Caco-2 (cell line): Measurements from ENCODE around the gene SLC18A2. TPM values are rescaled to one million over a fixed set of nuclear protein-coding genes. Genes with fewer than 3 reads are reported as not detected.

Experiments
- BruUV-seq: library from RNA; stranded (reverse); fragments of 400-500 nt; replicated peaks from 2 replicates; lab custom pipeline; 2021; lab: Mats Ljungman, UMichigan
- CTCF ChIA-PET: fragments of 300-600 bp; sonication (Branson Sonifier 250); formaldehyde crosslinking; loops from one replicate; lab custom pipeline; 2022; ENCODE audit warnings: antibody characterized with exemption; lab: Charles Lee
- POLR2A ChIA-PET: fragments of 300-600 bp; sonication (Branson Sonifier 250); formaldehyde crosslinking; loops from one replicate; lab custom pipeline; 2022; ENCODE audit warnings: antibody characterized with exemption; lab: Charles Lee
- DNase-seq, 2 experiments: peaks; one replicate each; pipeline versions ENCODE4 v3.0.0 to v3.0.0-alpha.2; 2020 to 2022
- H3K27me3 ChIP-seq: replicated peaks from 2 replicates; pipeline ENCODE4 v1.6.0; 2011; ENCODE audit warnings: low read length; ENCODE audit not compliant: control insufficient read depth, insufficient read depth
- H3K36me3 ChIP-seq: 2 replicates; pipeline ENCODE4 v1.5.1; 2011; ENCODE audit warnings: low read length; ENCODE audit not compliant: control insufficient read depth, insufficient read depth
- H3K4me1 ChIP-seq: fragments of 250-450 bp; sonication (Bioruptor Pico); 2 replicates; pipeline ENCODE4 v1.5.1; 2020; ENCODE audit warnings: mild to moderate bottlenecking
- H3K4me3 ChIP-seq: 2 replicates; pipeline ENCODE4 v1.5.1; 2011; ENCODE audit warnings: low read depth, mild to moderate bottlenecking, control low read depth, low read length
- H3K9me3 ChIP-seq: fragments of 250-450 bp; sonication (Bioruptor Pico); 2 replicates; pipeline ENCODE4 v1.5.1; 2020; ENCODE audit warnings: mild to moderate bottlenecking, moderate library complexity
- H3K27ac Mint-ChIP-seq: one replicate; pipeline ENCODE4 v1.8.0; 2022; ENCODE audit warnings: mixed read lengths; ENCODE audit not compliant: unreplicated experiment
- H3K27me3 Mint-ChIP-seq: one replicate; pipeline ENCODE4 v1.8.0; 2022; ENCODE audit warnings: mixed read lengths; ENCODE audit not compliant: insufficient read depth, unreplicated experiment
- H3K36me3 Mint-ChIP-seq: one replicate; pipeline ENCODE4 v1.8.0; 2022; ENCODE audit warnings: mild to moderate bottlenecking, mixed read lengths; ENCODE audit not compliant: insufficient read depth, unreplicated experiment
- H3K4me1 Mint-ChIP-seq: one replicate; pipeline ENCODE4 v1.8.0; 2022; ENCODE audit warnings: low read depth, mixed read lengths; ENCODE audit not compliant: unreplicated experiment
- H3K4me3 Mint-ChIP-seq: one replicate; pipeline ENCODE4 v1.8.0; 2022; ENCODE audit warnings: mild to moderate bottlenecking, moderate library complexity, mixed read lengths; ENCODE audit not compliant: unreplicated experiment
- H3K9me3 Mint-ChIP-seq: one replicate; pipeline ENCODE4 v1.8.0; 2022; ENCODE audit warnings: mixed read lengths; ENCODE audit not compliant: unreplicated experiment
- intact Hi-C: fragments of 100-400 bp; cut with micrococcal nuclease; formaldehyde crosslinking; loops from one replicate; pipeline ENCODE4 v1.10.0; 2022; ENCODE audit not compliant: unreplicated experiment
- total RNA-seq: library from RNA; stranded (reverse); gene quantifications from 2 replicates; pipeline ENCODE4 v1.2.3, GENCODE V29; 2022
- TF ChIP-seq, protein P1 (sequence below), 2 experiments: fragments of 200-600 bp in 1 of 2; IDR thresholded peaks; 1 replicate in 1 of 2; 2 replicates in 1 of 2; pipeline versions ENCODE4 v1.5.1 to v1.8.0; 2011 to 2022; ENCODE audit warnings: antibody characterized with exemption in 1 of 2, control low read depth in 1 of 2, inconsistent platforms in 1 of 2, low read depth in 1 of 2, low read length in 1 of 2, mild to moderate bottlenecking in 1 of 2, moderate library complexity in 1 of 2; ENCODE audit not compliant: insufficient read depth in 1 of 2, severe bottlenecking in 1 of 2, unreplicated experiment in 1 of 2

Gene SLC18A2
- total RNA-seq, 1 experiment from 2014 or later, result not detected

DNA sequence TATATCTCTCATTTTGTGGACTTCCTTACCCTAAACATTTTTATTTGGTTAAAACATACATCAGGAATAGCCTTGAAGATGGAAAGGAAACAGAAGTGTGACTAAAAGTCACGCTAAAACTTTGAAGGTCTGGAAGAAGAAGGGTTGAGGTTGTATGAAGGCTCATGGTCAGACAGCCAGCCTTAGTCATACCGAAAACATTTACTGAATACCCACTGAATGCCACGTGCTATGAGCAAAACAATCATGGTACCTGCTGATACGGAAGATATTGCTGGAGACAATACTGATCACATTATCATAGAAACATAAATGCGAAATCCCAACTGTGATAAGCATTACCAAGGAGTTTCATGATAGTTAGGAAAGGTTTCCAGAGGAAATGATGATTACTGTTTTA lies 70.3 kb downstream of the SLC18A2 start:
- no peak for DNase-seq
- H3K36me3 ChIP-seq, result no peaks in the 10 kb centered on the region; the same call in 1 of the 2 replicates
- no peaks in the 10 kb centered on the region for H3K4me1 ChIP-seq
- Mint-ChIP-seq H3K36me3 (peaks cover 23% of the 10 kb centered on the region), H3K4me1 (peaks cover 27% of the 10 kb centered on the region), H3K27me3 (no peaks in the 10 kb centered on the region), H3K27ac (no peak overlapping the region), H3K9me3 (no peaks in the 10 kb centered on the region), H3K4me3 (no peak overlapping the region)
- H3K9me3 ChIP-seq, result no peaks in the 10 kb centered on the region
- TF ChIP-seq, protein P1, sequence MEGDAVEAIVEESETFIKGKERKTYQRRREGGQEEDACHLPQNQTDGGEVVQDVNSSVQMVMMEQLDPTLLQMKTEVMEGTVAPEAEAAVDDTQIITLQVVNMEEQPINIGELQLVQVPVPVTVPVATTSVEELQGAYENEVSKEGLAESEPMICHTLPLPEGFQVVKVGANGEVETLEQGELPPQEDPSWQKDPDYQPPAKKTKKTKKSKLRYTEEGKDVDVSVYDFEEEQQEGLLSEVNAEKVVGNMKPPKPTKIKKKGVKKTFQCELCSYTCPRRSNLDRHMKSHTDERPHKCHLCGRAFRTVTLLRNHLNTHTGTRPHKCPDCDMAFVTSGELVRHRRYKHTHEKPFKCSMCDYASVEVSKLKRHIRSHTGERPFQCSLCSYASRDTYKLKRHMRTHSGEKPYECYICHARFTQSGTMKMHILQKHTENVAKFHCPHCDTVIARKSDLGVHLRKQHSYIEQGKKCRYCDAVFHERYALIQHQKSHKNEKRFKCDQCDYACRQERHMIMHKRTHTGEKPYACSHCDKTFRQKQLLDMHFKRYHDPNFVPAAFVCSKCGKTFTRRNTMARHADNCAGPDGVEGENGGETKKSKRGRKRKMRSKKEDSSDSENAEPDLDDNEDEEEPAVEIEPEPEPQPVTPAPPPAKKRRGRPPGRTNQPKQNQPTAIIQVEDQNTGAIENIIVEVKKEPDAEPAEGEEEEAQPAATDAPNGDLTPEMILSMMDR (IDR thresholded peaks at IDR 0.05; ENCODE audit: insufficient read depth in 1 of 2, low read depth in 1 of 2, low read length in 1 of 2, severe bottlenecking in 1 of 2, unreplicated experiment in 1 of 2), result no peak
- H3K4me3 ChIP-seq, result no peak overlapping the region
- intact Hi-C loops, result no loop called here
- POLR2A ChIA-PET, result no interaction called here
- H3K27me3 ChIP-seq, result no peaks in the 10 kb centered on the region
- no TSS peak for BruUV-seq
- CTCF ChIA-PET, result no interaction called here

DNA sequence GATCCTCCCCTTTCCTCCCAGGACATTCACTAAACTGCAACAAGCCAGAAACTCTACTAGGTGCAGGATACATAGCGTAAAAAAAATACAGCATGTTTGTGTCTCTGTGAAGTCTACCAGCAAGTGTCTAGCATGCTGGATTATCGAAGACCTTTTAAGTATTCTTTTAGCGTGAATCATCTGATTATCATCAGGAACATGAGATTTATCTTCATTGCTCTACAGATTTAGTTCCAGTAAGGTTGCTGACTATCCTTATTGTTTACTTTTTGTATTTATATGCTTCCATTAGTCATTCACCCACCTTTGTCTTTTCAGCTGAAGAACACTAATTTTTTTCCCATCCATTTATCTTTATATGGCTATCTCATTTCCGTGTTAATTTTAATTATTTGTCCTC lies 71.5 kb downstream of the SLC18A2 start:
- Histone ChIP-seq H3K9me3 (no peaks in the 10 kb centered on the region), H3K36me3 (no peaks in the 10 kb centered on the region; the same call in 1 of the 2 replicates), H3K4me3 (no peak overlapping the region), H3K4me1 (no peaks in the 10 kb centered on the region), H3K27me3 (no peaks in the 10 kb centered on the region)
- intact Hi-C loops, result no loop called here
- peaks cover 27% of the 10 kb centered on the region for H3K4me1 Mint-ChIP-seq
- TF ChIP-seq, protein P1 (IDR thresholded peaks at IDR 0.05; ENCODE audit: insufficient read depth in 1 of 2, low read depth in 1 of 2, low read length in 1 of 2, severe bottlenecking in 1 of 2, unreplicated experiment in 1 of 2), result no peak
- DNase-seq, result no peak
- no peaks in the 10 kb centered on the region for H3K9me3 Mint-ChIP-seq
- no peaks in the 10 kb centered on the region for H3K27me3 Mint-ChIP-seq
- no TSS peak for BruUV-seq
- no peak overlapping the region for H3K4me3 Mint-ChIP-seq
- POLR2A ChIA-PET, result no interaction called here
- no peak overlapping the region for H3K27ac Mint-ChIP-seq
- peaks cover 23% of the 10 kb centered on the region for H3K36me3 Mint-ChIP-seq
- CTCF ChIA-PET, result no interaction called here

DNA sequence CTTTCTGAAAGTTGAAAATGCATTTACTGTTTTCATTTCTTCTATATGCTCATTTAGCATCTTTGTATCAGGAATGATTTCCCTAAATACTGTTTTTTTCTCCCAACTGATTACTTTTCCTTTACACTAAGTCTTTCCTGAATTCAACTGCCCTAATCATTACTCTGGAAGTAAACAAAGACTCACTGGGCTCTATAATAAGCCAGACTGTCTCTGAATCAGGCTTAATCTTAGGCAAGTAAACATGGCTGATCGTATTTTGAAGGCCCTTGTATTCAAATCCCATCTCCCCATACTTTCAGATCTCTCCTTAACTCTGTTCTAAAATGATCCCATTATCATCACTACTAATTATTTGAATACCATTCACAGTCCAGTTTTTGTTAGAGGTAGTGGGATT lies 72.7 kb downstream of the SLC18A2 start:
- POLR2A ChIA-PET, result no interaction called here
- peaks cover 27% of the 10 kb centered on the region for H3K4me1 Mint-ChIP-seq
- intact Hi-C loops, result no loop called here

More for the DNA sequence above, 72.7 kb downstream of the SLC18A2 start:
- Histone ChIP-seq H3K9me3 (no peaks in the 10 kb centered on the region), H3K36me3 (no peaks in the 10 kb centered on the region; the same call in 1 of the 2 replicates), H3K4me1 (no peaks in the 10 kb centered on the region), H3K27me3 (no peaks in the 10 kb centered on the region), H3K4me3 (no peak overlapping the region)
- Mint-ChIP-seq H3K9me3 (no peaks in the 10 kb centered on the region), H3K27me3 (no peaks in the 10 kb centered on the region), H3K27ac (no peak overlapping the region), H3K4me3 (no peak overlapping the region), H3K36me3 (peaks cover 29% of the 10 kb centered on the region)
- CTCF ChIA-PET, result no interaction called here
- no TSS peak for BruUV-seq
- TF ChIP-seq, protein P1 (IDR thresholded peaks at IDR 0.05; ENCODE audit: insufficient read depth in 1 of 2, low read depth in 1 of 2, low read length in 1 of 2, severe bottlenecking in 1 of 2, unreplicated experiment in 1 of 2), result no peak
- no peak for DNase-seq
